OCI-LY3 (cell line): Measurements from ENCODE around the gene IGF2.

Experiments
- H2AFZ ChIP-seq: fragments of 200-600, 300-600 bp; shearing (Covaris generic); 2 replicates; pipeline ENCODE4 v1.6.0; 2014; ENCODE audit warnings: antibody characterized with exemption, low read depth, low read length
- H3K27ac ChIP-seq: fragments of 200-600, 300-600 bp; sonication (generic); 2 replicates; pipeline ENCODE4 v1.5.1; 2014; ENCODE audit warnings: mild to moderate bottlenecking, low read length, moderate library complexity, mixed read lengths
- H3K27me3 ChIP-seq: fragments of 200-600, 300-600 bp; sonication (generic); 2 replicates; pipeline ENCODE4 v1.6.1; 2014; ENCODE audit warnings: low read depth, low read length, mixed read lengths
- H3K36me3 ChIP-seq: fragments of 200-600, 300-600 bp; sonication (generic); replicated peaks from 2 replicates; pipeline ENCODE3; 2014; ENCODE audit warnings: low read depth, low read length, mixed read lengths
- H3K4me1 ChIP-seq: fragments of 300-600, 200-600 bp; sonication (generic); 2 replicates; pipeline ENCODE4 v1.6.1; 2014; ENCODE audit warnings: low read length, mixed read lengths
- H3K4me2 ChIP-seq: fragments of 200-600, 300-600 bp; sonication (generic); 2 replicates; pipeline ENCODE4 v1.6.1; 2014; ENCODE audit warnings: low read length, mixed read lengths
- H3K4me3 ChIP-seq: fragments of 300-600, 200-600 bp; sonication (generic); 2 replicates; pipeline ENCODE4 v1.5.1; 2014; ENCODE audit warnings: antibody characterized with exemption, mild to moderate bottlenecking, low read length, moderate library complexity
- H3K79me2 ChIP-seq: fragments of 300-600, 200-600 bp; shearing (Covaris generic); 2 replicates; pipeline ENCODE4 v1.6.1; 2014; ENCODE audit warnings: mild to moderate bottlenecking, low read length, mixed read lengths
- H3K9ac ChIP-seq: fragments of 300-600, 200-600 bp; shearing (Covaris generic); 2 replicates; pipeline ENCODE4 v1.6.0; 2014; ENCODE audit warnings: mild to moderate bottlenecking, low read length, moderate library complexity
- H3K9me3 ChIP-seq: fragments of 200-600, 300-600 bp; shearing (Covaris generic); 2 replicates; pipeline ENCODE4 v1.6.1; 2014; ENCODE audit warnings: low read length, mixed read lengths; ENCODE audit not compliant: insufficient read depth
- H4K20me1 ChIP-seq: fragments of 200-600, 300-600 bp; sonication (generic); 2 replicates; pipeline ENCODE4 v1.6.1; 2016; ENCODE audit warnings: low read length, mixed read lengths; ENCODE audit not compliant: insufficient read depth
- CTCF ChIP-seq: fragments of 200-600, 300-600 bp; sonication (generic); IDR thresholded peaks from 2 replicates; pipeline ENCODE4 v1.5.1; 2014; ENCODE audit warnings: antibody characterized with exemption, low read length, low read depth
- EZH2phosphoT487 ChIP-seq: fragments of 200-600 bp; shearing (Covaris generic); IDR thresholded peaks from 2 replicates; pipeline ENCODE4 v1.6.1; 2018; ENCODE audit warnings: antibody characterized with exemption, mixed run types, low read depth

The IGF2 gene

DNA sequence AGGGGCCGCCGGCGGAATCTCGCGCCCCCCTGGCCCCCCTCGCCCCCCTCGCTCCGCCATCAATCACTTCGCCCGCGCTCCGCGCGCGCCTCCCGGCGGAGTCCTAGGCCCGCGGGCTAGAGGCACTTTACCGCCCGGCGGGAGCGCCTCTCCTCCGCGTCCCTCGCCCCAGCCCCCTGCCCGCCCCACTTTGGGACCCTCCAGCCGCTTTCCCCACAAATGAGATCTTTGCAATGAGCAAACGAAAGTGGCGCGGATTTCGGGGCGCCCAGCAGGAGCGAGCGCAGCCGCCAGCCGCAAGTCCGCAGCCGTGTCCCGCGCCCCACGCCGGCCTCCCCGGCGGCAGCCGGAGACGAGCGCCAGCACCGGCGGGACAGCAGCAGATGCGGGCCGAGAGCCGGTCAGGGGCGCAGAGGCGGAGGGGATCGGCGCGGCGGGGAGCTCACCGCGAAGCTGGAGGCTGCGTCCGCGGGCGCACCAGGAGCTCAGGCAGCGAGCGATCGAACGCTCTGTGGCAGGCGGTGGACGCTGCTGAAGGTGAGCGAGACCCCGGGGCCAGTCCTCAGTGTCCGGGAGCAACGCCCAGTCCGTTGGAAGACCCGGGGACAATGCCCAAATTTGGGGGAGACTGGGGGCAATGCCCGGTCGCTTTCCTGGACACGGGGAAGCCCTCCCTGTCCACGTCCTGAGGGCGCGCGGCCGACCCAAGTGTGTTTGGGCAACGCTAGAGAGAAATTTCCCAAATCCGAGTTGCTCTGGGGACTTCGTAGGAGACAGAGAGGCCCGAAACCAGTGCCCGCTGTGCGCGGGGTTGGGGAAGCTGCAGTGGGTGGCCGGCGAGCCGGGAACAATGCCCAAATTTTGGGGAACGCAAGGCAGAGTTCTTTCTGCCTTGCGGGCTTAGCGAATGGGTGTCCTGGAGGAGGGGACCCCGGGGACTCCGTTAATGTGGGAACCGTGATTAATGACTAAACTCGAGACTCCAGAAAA lies 1.5 kb upstream of the IGF2 start:
- Histone ChIP-seq H3K27ac (no peak overlapping the region), H3K4me2 (no peak overlapping the region), H3K27me3 (peaks cover 40% of the 10 kb centered on the region), H3K4me3 (no peak overlapping the region), H3K36me3 (no peaks in the 10 kb centered on the region), H3K9ac (no peak overlapping the region), H2AFZ (no peak overlapping the region), H3K79me2 (no peaks in the 10 kb centered on the region), H3K4me1 (peaks cover 39% of the 10 kb centered on the region), H3K9me3 (no peaks in the 10 kb centered on the region), H4K20me1 (no peaks in the 10 kb centered on the region)
- TF ChIP-seq CTCF, result no peak
- no peak for TF ChIP-seq EZH2phosphoT487

- no peaks in the 10 kb centered on the region for H3K9me3 ChIP-seq
- H3K9ac ChIP-seq, result no peak overlapping the region
- H3K27ac ChIP-seq, result no peak overlapping the region
- no peaks in the 10 kb centered on the region for H3K79me2 ChIP-seq
- H3K36me3 ChIP-seq, result no peaks in the 10 kb centered on the region
- no peaks in the 10 kb centered on the region for H4K20me1 ChIP-seq
- peaks cover 30% of the 10 kb centered on the region for H3K27me3 ChIP-seq
- no peak overlapping the region for H3K4me2 ChIP-seq
- no peak for TF ChIP-seq CTCF
- no peak for TF ChIP-seq EZH2phosphoT487
- no peak overlapping the region for H2AFZ ChIP-seq
- H3K4me1 ChIP-seq, result peaks cover 39% of the 10 kb centered on the region
- H3K4me3 ChIP-seq, result no peak overlapping the region
These were observed 590 bp upstream of the IGF2 start for GRCh38 chr11:2139621-2140337.

DNA sequence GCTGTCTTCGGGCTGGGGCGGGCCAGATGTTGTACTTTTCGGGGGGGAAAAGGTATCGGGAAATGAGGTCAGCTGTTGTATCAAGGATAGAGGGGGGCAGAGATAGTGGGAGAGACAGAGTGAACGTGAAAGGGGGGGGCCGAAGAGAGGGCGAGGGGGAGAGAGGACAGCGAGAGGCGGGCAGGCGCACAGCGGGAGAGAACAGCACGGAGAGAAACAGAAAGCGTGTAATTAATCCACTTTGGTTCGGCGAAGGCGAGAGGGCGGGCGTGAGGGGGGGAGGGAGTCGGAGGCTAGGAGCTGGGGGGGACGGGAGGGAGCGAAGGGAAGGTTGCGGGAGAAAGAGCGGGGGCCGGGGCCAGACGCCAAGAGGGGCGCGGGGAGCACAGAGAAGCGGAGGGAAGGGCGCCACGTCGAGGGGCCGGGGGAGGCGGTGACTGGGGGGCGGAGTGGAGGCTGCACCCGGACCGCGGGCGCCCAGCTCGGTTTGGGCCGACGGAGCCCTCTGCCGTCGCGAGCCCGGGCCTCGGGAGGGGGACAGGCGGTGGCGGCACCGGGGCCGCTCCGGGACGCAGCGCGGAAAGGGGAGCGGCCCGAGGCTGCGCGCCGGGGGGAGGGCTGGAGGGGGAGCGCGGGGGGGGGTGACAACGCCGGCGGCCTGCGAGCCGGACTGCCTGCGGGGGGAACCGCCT lies 612 bp downstream of the IGF2 start:
- Histone ChIP-seq H4K20me1 (no peaks in the 10 kb centered on the region), H3K27me3 (peaks cover 18% of the 10 kb centered on the region), H3K27ac (no peak overlapping the region), H3K79me2 (no peaks in the 10 kb centered on the region), H3K4me3 (no peak overlapping the region), H2AFZ (no peak overlapping the region), H3K4me2 (no peak overlapping the region), H3K9ac (no peak overlapping the region), H3K9me3 (no peaks in the 10 kb centered on the region), H3K4me1 (peaks cover 39% of the 10 kb centered on the region), H3K36me3 (no peaks in the 10 kb centered on the region)
- TF ChIP-seq CTCF (no peak), EZH2phosphoT487 (no peak)

DNA sequence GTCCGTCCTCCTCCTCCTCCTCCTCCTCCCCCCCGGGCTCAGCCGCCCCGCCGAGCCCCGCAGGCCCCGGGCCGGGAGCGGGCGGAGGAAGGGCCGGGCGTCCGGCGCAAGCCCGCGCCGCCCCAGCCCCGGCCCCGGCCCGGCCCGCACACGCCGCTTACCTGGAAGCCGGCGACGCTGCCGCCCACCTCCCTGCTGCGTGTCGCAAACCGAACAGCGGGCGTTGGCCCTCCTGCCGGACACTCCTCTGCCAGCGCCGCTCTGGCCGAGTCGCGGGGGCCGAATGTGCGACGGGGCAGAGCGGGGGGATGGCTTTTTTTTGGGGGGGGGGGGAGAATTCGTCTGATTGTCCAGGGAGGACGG lies 1.1 kb downstream of the IGF2 start:
- H3K27me3 ChIP-seq, result peaks cover 15% of the 10 kb centered on the region
- no peaks in the 10 kb centered on the region for H4K20me1 ChIP-seq
- H3K4me2 ChIP-seq, result no peak overlapping the region

More for the DNA sequence above, 1.1 kb downstream of the IGF2 start:
- no peak overlapping the region for H3K4me3 ChIP-seq
- no peak overlapping the region for H3K27ac ChIP-seq
- H3K79me2 ChIP-seq, result no peaks in the 10 kb centered on the region
- no peaks in the 10 kb centered on the region for H3K9me3 ChIP-seq
- no peaks in the 10 kb centered on the region for H3K36me3 ChIP-seq
- no peak overlapping the region for H2AFZ ChIP-seq
- no peak overlapping the region for H3K9ac ChIP-seq
- TF ChIP-seq EZH2phosphoT487, result no peak
- no peak for TF ChIP-seq CTCF
- peaks cover 36% of the 10 kb centered on the region for H3K4me1 ChIP-seq
